ENCODE data around the gene GSG1.

GSG1 gene

GRCh38 chr12:13100882-13101769, 2.3 kb downstream of the GSG1 start:
- no peaks in the 10 kb centered on the region for H3K27me3 ChIP-seq (ENCODE audit: insufficient read depth, poor library complexity, severe bottlenecking)
- TF ChIP-seq CTCF (IDR thresholded peaks at IDR 0.05; ENCODE audit: insufficient read depth, low read length) (no peak), POLR2AphosphoS5 (IDR thresholded peaks at IDR 0.05; ENCODE audit: low read depth) (peak; percentile 95), GABPA (IDR thresholded peaks at IDR 0.05; ENCODE audit: low read depth) (no peak), SPI1 (IDR thresholded peaks at IDR 0.05; ENCODE audit: borderline replicate concordance, low read depth) (peak; percentile 56; the same call in 1 of the 2 replicates), REST (IDR thresholded peaks at IDR 0.05; ENCODE audit: insufficient replicate concordance, low read depth) (no peak)
- peak overlapping the region; percentile 51 for H3K4me3 ChIP-seq (replicated peaks; ENCODE audit: insufficient read depth, low read length)
- peak; percentile 81 to 88 for DNase-seq (ENCODE audit: low read depth in 1 of 2, low spot score in 1 of 2)
- peak overlapping the region; percentile 98 for H3K27ac ChIP-seq (replicated peaks)

- H3K4me3 ChIP-seq (replicated peaks; ENCODE audit: insufficient read depth, low read length): peak overlapping the region; percentile 51
- TF ChIP-seq SPI1 (IDR thresholded peaks at IDR 0.05; ENCODE audit: borderline replicate concordance, low read depth) (no peak), GABPA (IDR thresholded peaks at IDR 0.05; ENCODE audit: low read depth) (no peak), REST (IDR thresholded peaks at IDR 0.05; ENCODE audit: insufficient replicate concordance, low read depth) (no peak), POLR2AphosphoS5 (IDR thresholded peaks at IDR 0.05; ENCODE audit: low read depth) (no peak), CTCF (IDR thresholded peaks at IDR 0.05; ENCODE audit: insufficient read depth, low read length) (no peak)
- no peaks in the 10 kb centered on the region for H3K27me3 ChIP-seq (ENCODE audit: insufficient read depth, poor library complexity, severe bottlenecking)
- no peak for DNase-seq (ENCODE audit: low read depth in 1 of 2, low spot score in 1 of 2)
- H3K27ac ChIP-seq (replicated peaks): peak overlapping the region; percentile 98
Measured at GRCh38 chr12:13100605-13100881, 2.9 kb downstream of the GSG1 start.

GRCh38 chr12:13099844-13100604, 3.4 kb downstream of the GSG1 start:
- no peak overlapping the region for H3K4me3 ChIP-seq (replicated peaks; ENCODE audit: insufficient read depth, low read length)
- peak overlapping the region; percentile 98 for H3K27ac ChIP-seq (replicated peaks)
- no peak for DNase-seq (ENCODE audit: low read depth in 1 of 2, low spot score in 1 of 2)
- TF ChIP-seq REST (IDR thresholded peaks at IDR 0.05; ENCODE audit: insufficient replicate concordance, low read depth): no peak
- TF ChIP-seq SPI1 (IDR thresholded peaks at IDR 0.05; ENCODE audit: borderline replicate concordance, low read depth): no peak
- TF ChIP-seq POLR2AphosphoS5 (IDR thresholded peaks at IDR 0.05; ENCODE audit: low read depth): no peak
- TF ChIP-seq GABPA (IDR thresholded peaks at IDR 0.05; ENCODE audit: low read depth): no peak
- no peak for TF ChIP-seq CTCF (IDR thresholded peaks at IDR 0.05; ENCODE audit: insufficient read depth, low read length)
- H3K27me3 ChIP-seq (ENCODE audit: insufficient read depth, poor library complexity, severe bottlenecking): no peaks in the 10 kb centered on the region
